HG03469 (cell line): ENCODE results near the gene AKNAD1.
"Not testable (repeated sequence)": the region's sequence is repeated elsewhere in the genome, so short reads cannot be mapped to it uniquely, and the experiment has no call there.

Experiments used
- ATAC-seq: cut with Tn5 transposase; IDR thresholded peaks from one replicate; pipeline ENCODE4 v1.9.1; 2021; ENCODE audit warnings: mild to moderate bottlenecking, moderate library complexity, moderate number of reproducible peaks; ENCODE audit not compliant: unreplicated experiment

The AKNAD1 gene, protein sequence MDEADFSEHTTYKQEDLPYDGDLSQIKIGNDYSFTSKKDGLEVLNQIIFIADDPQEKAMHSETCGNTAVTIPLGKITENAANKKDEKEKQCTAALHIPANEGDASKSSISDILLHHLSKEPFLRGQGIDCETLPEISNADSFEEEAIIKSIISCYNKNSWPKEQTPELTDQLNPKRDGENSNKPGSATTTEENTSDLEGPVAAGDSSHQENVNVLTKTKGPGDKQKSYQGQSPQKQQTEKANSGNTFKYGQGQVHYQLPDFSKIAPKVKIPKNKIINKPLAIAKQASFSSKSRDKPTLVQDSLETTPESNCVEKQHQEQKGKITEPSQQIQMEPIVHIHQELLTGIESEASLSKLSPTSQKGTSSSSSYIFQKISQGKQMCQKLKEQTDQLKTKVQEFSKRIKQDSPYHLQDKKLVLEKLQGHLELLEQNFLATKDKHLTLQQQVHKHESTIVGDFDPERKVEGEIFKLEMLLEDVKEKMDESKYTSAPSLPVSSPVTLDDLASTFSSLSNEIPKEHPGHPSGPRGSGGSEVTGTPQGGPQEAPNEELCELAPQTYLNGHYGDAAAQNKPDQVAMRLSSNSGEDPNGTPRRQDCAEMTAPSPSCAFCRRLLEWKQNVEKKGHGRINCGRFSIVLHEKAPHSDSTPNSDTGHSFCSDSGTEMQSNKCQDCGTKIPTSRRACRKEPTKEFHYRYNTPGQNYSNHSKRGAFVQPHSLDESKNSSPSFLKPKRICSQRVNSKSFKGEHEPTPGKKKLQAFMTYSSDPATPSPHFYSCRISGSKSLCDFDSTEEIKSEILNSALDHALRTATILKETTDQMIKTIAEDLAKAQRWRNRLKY

DNA sequence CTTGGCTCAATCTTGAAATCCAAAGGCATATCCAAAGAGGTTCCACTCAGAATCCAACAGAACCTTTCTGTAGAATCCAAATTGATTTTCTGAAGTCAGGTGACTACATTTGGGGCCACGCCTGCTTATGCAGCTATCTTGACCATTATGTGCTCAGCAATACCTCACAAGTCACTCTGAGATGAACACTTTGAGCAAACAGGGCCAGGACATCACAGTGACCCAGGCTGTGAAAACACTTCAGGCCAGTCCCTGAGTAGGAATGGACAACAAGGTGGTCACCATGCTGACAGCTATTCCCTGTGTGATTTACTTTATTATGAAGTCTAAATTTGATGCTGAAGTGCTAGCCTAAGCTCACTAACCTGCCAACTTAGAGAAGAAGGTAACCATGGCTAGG lies at the start of gene AKNAD1:
AKNAD1 (minus strand) TSS at position 101 of the 400 bp plus-strand sequence. CDS start 4,430 bp downstream, outside the sequence.
- no peak for ATAC-seq

DNA sequence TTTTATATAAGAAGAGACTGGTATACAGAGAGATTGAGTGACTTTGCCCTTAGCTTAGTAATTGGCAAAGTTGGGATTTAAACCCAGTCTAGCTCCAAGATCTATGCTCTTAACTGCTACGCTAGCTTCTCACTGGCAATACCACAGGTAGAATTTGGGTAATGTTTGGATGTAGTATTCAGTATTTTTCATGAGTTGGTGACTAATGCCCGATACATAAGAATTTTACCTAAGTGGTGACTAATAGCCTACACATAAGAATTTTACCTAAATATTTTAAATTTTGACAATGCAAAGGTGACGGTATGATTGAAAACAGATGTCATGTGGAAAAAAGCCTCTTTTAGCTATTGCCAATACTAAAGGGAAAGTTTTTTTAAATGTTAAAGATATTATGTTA lies 44.2 kb upstream of the AKNAD1 start:
- ATAC-seq = no peak

DNA sequence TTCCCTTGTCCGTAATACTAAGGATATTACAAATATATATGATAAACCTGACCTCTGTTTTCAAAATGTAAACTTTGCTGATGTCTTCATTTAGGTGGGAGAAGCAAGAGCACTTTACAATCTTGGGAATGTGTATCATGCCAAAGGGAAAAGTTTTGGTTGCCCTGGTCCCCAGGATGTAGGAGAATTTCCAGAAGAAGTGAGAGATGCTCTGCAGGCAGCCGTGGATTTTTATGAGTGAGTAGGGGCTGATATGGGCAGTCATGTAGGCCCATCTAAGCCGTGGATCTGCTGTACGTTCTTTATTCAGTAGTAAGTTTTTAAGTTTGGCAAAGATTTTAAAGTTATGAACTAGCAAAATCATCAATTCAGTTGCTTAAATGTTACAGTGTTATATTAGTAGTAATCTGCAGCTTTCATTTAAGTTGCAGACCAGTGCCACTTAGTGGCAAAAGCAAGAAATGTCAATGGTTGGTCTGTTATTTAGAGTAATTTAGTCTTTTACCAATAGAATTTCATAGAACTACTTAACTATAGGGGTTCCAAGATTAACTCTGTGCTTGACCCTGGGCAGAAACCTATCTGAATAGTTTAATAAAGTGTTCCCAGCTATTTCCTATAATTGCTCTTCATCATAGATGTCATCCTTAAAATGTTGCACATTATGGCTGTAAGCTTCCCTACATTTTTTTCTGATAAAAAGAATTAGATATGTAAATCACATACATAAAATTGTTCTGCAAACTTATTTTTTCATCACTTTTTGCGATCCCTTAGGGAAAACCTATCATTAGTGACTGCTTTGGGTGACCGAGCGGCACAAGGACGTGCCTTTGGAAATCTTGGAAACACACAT lies 41.2 kb upstream of the AKNAD1 start:
- no peak for ATAC-seq

DNA sequence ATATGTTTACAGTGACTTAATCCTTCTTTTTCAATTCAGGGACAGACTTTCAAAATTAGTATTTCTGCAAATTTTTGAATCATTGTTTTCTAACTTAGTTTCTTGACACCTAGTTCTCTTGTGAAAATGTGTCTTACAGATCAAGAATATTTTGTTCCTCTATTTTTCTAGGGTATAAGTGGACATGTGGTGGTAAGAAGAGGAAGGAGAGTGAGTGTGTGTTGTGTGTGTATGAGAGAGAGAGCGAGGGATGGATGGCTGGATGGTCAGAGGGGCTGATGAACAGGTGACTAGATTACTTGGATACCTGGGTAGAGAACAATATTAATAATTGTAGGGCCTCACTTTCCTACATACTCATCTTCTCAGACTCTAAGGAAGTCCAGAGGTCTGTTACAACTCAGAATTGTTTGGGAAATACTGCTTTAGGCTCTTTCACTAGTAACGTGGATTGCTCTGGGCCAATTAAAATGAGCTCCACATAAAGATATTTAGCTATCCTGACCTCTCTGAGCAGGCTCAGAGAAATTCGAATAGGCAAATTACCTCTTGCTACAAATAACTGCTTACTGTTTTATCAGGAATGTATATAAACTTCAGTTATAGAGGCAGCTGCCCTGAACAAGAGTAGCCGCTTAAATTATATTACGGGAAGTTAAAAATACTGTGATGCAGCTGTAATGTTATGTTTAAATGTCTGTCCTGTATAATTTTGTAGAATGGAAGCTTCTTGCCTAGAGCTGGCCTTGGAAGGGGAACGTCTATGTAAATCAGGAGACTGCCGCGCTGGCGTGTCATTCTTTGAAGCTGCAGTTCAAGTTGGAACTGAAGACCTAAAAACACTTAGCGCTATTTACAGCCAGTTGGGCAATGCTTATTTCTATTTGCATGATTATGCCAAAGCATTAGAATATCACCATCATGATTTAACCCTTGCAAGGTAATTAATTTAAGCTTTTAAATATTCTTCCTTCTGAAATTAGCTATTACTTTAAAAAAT lies 39.6 kb upstream of the AKNAD1 start:
- no peak for ATAC-seq

DNA sequence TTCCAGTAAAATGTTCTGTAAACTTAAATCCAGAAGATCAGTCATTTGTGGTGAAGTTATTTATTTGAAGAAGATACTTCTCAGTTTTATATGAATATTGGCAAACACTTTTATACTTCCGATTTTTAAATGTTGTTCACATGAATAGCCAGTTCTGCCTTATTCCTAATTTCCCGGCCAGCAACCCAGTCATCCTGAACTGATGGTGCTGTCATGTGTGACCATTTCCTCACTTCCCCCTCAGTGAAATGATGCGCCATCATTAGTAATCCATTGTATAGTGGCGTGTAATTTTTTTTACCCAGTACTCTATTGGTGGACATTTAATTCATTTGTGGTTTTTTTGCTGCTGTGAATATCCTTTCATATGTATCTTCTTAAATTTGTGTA lies 36.2 kb upstream of the AKNAD1 start:
- no peak for ATAC-seq

DNA sequence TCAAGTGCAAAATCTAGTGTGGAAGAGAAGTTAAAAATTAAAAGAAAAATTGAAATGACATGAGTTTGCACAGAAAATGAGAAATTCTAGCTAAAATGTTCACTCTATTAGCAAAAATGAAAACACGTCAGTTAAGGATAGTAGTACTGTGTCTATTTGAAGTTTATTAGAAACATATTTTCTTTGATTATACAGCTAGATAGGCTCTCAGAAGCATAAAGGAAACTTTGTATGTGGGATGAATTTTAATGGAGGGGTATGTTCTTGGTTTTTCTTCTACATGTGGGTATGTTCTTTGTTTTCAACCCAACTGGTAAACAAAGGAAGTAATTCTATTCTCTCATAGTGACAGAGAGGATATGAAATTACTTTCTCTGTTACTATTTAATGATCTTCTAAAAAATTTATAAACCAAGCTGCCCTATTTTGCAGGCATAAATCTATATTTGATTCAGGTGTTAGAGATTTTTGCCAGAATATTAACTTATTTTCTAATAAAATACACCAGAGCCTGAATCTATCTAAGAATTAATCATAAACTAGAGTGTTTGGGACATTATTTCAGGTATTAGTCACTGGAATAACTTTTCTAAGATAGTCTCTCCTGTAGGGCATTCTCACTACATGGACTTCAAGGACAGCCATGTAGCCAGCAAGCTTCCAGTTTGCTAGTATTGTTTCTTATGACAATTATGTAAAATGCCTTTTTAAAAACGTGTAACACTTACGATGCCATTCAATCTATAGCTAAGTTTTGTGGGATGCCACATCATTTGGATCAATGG lies 35.7 kb upstream of the AKNAD1 start:
- ATAC-seq = no peak

DNA sequence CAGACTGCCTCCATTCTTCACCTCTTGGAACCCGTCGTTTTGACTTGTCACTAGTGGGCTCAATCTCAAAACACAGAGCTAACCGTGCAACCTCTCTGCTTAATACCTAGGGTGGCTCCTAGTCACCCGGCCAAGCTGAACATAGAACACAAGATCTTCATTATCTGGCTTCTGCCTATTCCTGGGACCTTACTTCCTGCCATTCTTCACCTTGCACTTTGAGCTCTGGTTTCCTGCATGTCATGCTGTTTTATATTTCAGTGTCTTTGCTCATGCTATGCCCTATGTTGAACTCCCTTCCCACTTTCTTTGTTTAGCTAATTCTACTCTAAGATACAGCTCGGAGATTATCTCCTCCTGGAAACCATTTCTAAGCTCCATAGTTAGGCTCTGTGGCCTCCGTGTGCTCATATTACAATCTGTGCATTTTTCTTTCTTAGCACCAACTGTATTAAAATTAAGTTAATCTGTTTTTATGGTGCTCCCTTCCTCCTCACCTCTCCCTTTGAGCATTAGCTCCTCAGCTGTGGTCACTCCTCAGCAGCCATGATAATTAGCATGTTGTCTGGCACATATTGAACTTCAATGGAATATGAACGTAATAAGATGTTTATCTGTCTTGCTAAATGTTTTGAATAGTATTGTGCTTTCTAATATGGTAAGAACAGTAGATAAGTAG lies 33.0 kb upstream of the AKNAD1 start:
- no peak for ATAC-seq

DNA sequence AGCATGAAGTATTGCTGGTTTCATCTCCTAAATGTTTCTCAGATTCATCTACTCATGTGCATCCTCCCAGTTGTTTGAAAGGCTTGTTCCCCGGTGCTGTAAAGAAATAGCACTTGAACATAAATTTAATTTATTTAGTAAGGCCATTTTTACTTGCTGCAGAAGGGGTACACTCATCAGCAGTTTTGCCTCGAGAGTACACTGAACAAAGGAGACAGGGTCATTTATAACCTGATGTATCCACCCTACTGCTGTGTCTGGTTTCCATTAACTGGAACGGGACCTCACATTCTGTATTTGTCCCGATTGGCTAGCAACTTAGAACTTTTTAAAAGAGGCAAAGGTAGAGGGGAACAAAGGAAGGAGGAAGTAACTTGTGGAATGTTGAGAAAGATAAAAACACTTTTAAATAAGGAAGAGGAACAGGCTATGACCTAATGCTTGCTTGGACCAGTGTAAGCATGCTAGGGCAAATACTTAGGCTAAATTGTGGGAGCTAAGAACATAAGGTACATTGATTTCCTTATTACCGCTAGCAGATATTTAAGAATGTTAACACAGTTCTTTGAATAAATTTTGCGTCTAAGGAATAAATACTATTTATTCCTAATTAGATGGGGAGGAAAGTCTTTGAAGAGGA lies 32.2 kb upstream of the AKNAD1 start:
- ATAC-seq = not testable (repeated sequence)

DNA sequence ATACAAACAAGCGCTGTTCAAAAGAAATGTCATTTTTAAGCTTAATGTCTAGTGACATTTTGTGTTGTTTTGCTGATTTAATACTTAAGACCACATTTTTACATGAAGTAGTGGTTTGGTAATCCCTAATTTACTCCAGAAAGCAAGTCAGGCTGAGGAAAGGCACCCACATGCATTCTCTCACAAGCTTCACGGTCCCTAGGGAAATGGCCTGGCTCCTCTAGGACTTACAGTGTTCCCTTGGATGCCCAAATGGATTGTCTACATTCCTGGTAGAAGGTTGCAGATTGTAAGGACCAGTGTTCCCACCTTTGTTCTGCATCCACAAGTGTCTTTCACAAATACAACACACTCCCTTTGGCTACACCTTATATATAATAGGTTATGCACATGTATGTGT lies 29.4 kb upstream of the AKNAD1 start:
- no peak for ATAC-seq

DNA sequence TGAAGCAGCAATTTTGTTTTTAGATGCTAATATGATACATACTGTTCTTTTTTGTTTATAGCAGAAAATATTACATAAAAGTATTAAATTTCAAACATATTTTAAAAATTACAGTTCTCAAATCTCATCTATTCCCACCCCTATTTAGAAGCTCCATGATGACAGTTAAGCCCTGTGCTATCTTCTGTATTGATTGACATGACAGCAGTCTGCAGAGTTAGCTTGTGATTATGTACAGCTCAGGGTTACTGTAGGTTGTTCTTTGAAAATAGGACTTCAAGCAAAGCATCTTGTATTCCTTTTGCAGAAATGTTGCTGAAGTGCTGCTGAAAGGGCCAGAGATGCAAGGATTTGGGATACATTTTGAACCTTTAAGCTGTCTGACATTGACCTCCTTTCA lies 28.1 kb upstream of the AKNAD1 start:
- ATAC-seq = no peak

DNA sequence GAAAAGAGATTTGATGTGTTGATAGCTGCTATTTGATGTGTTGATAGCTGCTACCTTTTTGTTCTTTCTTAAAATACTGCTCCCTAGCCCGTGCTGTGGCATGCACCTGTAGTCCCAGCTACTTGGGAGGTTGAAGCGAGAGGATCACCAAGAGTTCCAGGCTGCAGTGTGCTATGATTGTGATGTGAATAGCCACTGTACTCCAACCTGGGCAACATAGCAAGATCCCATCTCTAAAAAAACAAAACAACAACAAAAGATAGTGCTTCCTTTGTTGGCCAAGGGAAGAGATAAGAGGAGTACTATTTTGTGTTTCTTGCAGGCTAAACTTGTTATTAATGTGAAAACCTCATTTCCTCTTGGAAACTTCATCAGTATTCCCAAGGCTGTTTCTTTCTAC lies 25.9 kb upstream of the AKNAD1 start:
- no peak for ATAC-seq

DNA sequence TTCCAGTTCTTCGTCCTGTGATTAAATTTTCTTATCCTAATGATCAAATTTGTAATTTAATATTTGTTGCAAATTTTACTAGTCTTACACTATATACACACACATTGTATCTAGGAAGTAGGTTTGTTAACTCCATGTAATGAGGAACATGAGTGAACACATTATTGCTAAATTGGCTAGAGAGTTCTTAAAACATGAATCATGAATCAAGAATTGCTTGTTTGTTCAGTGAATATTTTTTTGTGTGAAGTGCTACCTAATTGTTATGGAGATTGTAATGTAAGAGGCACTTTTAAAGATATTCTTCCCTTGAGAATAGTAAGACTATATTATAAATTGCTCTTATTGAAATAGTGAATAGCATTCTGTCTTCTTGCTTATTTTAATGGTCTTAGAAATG lies 24.5 kb upstream of the AKNAD1 start:
- no peak for ATAC-seq

DNA sequence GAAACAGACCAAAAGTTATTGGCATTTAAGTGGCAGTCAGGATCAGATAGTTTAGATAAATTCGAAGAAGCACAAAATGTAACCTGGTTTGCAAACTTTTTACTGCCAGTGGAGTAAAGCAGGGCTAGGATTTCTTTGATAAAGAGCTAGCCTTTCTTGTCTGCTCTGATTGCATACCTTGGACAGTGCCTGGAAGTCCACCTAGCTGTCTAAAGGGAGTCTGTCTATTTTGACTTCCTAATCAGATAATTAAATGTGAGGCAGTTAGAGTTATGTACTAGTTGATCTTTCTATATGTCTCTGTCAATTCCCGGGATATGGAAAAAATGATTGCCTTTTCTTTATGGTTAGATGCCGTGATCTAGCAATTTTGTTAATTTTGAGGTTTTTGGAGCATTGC lies 24.0 kb upstream of the AKNAD1 start:
- no peak for ATAC-seq

DNA sequence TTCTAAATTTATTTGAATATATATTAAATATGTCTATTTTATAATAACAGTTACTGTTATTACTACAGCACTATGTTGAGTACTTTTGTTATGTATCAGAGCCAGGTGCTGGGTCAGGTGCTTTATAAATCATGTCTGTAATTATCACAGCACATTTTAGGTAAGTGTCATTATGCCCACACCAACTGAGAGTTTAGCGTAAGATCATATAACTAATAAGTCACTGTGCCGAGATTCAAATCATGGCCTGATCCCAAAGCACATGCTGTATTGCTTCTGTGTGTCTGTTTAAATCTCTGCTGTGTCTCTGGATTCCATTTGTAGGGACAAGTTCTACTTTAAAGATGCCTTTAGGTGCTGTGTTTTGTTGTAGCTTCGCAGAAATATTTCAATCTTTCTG lies 21.8 kb upstream of the AKNAD1 start:
- no peak for ATAC-seq

DNA sequence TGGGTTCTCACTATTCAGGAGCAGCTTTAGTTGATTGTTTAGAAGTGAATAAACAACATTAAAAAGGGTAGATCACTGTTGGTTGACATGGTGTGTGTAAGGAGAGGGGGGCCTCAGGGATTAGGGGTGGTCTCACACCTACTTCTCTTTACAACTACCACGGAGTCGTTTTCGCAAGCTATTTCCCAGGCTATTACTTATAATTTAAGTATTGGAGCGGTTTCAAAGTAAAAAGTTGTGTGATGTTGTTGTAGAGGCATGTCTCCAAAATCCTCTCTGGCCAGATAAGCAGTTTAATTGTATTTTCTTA lies 21.2 kb upstream of the AKNAD1 start:
- ATAC-seq = no peak

DNA sequence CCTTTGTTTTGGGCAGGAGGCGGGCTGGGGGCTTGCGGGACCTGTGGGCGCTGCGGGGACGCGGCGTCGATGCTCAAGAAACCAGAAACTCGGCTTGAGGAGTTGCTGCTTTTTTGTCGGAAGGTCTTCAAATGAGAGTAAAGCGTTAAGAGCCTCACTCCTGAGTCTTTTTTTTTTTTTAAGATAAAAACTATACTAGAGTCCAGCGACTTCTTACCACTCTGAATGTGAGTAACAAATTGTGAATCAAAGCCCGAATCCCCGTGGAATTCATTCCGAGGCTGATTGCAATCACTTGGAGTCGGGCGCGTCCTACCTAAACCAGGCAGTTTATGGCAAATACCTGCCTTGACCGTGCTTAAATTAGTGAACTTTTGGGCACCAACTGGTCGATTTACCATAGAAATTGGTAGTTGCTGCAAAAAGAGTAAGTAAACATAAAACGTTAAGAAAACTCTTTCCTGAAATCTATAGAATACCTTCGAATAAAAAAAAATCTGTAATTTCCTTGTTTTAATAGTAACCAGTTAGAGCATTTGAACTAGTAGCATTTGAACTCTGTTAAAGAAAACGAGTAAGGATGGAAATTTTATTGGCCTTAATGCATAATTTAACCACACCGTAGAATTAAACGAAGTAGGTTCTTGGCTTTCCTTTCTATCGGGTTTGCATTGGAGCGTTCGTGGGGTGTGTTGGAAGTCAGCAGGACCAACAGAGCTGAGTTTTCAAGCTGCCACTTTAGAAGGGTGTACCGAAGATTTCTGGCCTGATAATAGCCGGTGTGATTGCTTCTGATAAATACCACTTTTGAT lies 20.7 kb upstream of the AKNAD1 start:
- no peak for ATAC-seq

DNA sequence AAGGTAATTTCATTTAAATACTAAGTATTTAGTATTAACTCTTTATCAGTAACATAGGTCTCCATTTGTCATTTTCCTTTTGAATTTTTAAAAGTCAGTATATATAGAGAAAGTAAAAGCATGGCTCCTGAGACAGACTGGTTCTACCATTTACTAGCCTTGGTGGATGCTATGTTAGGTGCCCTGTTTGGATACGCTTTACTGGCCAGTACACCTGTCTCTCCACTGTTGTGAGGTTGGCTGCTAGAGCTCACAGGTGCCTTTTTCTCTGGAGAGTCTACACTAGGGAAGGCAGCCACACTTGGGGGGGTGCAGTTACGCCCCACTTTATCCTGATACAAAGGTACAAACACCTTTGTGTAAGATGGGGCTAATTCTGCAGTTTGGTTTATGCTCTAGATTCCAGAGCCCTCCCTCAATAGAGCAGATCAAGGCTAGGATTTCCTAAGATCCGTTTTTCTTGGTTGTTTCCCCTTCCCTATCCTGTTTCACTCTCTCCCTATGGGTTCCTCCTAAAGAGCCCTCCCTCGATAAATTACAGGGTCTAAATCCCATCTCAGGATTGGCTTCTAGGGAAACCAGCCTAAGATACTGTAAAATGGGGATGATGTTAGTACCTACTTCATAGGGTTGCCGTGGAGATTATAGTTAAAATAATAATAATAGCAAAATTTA lies 14.3 kb upstream of the AKNAD1 start:
- no peak for ATAC-seq
